ENCODE measurements around the gene PWWP2B. TPM values are rescaled to one million over a fixed set of nuclear protein-coding genes. Genes with fewer than 3 reads are reported as not detected.

Gene PWWP2B
- total RNA-seq, 1 experiment from 2014 or later = 12.2 TPM

DNA sequence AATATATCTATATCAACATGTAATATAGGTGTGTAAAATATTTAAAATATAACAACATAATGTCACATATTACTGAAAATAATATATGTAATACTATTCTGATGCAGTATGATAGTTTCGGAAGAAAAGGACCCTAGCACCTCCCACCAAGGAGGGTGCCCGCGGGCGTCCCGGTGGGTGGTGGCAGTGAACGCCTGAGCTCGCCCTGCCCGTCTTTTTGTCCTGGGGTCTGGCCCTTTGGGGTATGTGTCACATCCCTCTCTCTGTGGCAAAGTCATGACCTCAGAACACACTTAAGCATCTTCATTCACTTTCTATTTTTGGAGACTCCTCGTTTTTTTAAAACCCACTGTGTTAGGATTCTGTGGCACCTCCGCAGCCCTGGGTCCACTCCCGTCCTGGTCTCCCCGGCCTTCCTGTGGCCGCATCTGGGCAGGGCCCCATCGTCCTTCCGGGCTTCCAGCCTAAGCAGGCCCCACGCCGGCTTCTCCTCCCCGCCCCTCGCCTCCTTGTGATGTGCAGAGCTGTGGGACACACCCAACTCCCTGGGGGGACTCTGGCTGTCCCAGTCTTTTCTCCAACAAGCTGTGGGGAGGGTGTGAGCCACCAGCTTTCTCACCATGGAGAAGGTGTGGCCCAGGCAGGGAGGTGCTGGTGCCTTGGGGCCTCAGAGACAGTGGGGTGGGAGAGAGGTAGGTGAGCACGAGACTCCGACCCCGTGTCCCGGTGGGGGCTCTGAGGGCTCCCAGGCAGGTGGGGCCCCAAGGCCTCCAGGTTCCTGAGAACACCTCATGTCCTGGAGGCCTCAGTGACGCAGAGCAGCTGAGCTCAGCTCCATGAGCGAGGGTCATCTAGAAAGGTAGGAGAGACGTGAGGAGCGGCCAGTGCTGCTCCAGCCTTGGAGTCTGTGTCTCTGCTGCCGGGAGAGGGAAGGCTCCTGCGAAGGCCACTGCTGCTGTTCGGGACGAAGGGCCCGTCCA lies 16.5 kb downstream of the PWWP2B start:
- no peak for DNase-seq (ENCODE audit: low spot score)
- ATAC-seq = no peak
- Mint-ChIP-seq H3K36me3 (peaks cover 6% of the 10 kb centered on the region; the same call in 1 of the 2 replicates), H3K27me3 (ENCODE audit: low read depth) (no peaks in the 10 kb centered on the region), H3K9me3 (no peaks in the 10 kb centered on the region), H3K27ac (peak overlapping the region; percentile 42), H3K4me3 (no peak overlapping the region), H3K4me1 (peaks cover 41% of the 10 kb centered on the region)
- no peak for TF ChIP-seq PRRX2 (CRISPR knock-in tag; IDR thresholded peaks at IDR 0.05)
- ChIA-PET CTCF (interaction anchor here (1.2 to 1.9 kb wide), 3 partner anchors 8 to 53 kb away, joined by 3 to 9 read pairs (median 4); no protein-coding TSS in a partner anchor), POLR2A (no interaction called here)

GRCh38 chr10:132414402-132415016 lies 17.5 kb downstream of the PWWP2B start:
- Mint-ChIP-seq H3K36me3 (peaks cover 6% of the 10 kb centered on the region; the same call in 1 of the 2 replicates), H3K27ac (peak overlapping the region; percentile 42)
- POLR2A ChIA-PET = no interaction called here

GRCh38 chr10:132415255-132415654 lies 18.3 kb downstream of the PWWP2B start:
- Mint-ChIP-seq H3K4me1 (peaks cover 40% of the 10 kb centered on the region), H3K36me3 (peaks cover 6% of the 10 kb centered on the region; the same call in 1 of the 2 replicates), H3K27me3 (ENCODE audit: low read depth) (no peaks in the 10 kb centered on the region), H3K9me3 (no peaks in the 10 kb centered on the region), H3K4me3 (no peak overlapping the region), H3K27ac (peak overlapping the region; percentile 69)
- ChIA-PET CTCF (no interaction called here), POLR2A (no interaction called here)
- DNase-seq (ENCODE audit: low spot score) (no peak), ATAC-seq (no peak)
- no peak for TF ChIP-seq ZNF671 (CRISPR knock-in tag; IDR thresholded peaks at IDR 0.05)
- TF ChIP-seq NR2C2 (CRISPR knock-in tag; IDR thresholded peaks at IDR 0.05) = no peak
- no peak for TF ChIP-seq ZNF263 (CRISPR knock-in tag; IDR thresholded peaks at IDR 0.05; ENCODE audit: low read depth)
- peak; percentile 81 for TF ChIP-seq NFE2L1 (CRISPR knock-in tag; IDR thresholded peaks at IDR 0.05)
- TF ChIP-seq NR1H2 (CRISPR knock-in tag; IDR thresholded peaks at IDR 0.05) = no peak
- TF ChIP-seq SP1 (CRISPR knock-in tag; conservative IDR thresholded peaks at IDR 0.05) = no peak
- TF ChIP-seq, protein P1, sequence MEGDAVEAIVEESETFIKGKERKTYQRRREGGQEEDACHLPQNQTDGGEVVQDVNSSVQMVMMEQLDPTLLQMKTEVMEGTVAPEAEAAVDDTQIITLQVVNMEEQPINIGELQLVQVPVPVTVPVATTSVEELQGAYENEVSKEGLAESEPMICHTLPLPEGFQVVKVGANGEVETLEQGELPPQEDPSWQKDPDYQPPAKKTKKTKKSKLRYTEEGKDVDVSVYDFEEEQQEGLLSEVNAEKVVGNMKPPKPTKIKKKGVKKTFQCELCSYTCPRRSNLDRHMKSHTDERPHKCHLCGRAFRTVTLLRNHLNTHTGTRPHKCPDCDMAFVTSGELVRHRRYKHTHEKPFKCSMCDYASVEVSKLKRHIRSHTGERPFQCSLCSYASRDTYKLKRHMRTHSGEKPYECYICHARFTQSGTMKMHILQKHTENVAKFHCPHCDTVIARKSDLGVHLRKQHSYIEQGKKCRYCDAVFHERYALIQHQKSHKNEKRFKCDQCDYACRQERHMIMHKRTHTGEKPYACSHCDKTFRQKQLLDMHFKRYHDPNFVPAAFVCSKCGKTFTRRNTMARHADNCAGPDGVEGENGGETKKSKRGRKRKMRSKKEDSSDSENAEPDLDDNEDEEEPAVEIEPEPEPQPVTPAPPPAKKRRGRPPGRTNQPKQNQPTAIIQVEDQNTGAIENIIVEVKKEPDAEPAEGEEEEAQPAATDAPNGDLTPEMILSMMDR (IDR thresholded peaks at IDR 0.05) = no peak
- TF ChIP-seq ZBTB43 (CRISPR knock-in tag; IDR thresholded peaks at IDR 0.05) = peak; percentile 58; the same call in 1 of the 2 replicates
- no peak for TF ChIP-seq MYBL2 (CRISPR knock-in tag; IDR thresholded peaks at IDR 0.05)
- TF ChIP-seq TCF7 (CRISPR knock-in tag; IDR thresholded peaks at IDR 0.05; ENCODE audit: low read depth) = no peak

More at GRCh38 chr10:132414402-132415016, 17.5 kb downstream of the PWWP2B start:
- Mint-ChIP-seq H3K9me3 (no peaks in the 10 kb centered on the region), H3K4me1 (peaks cover 41% of the 10 kb centered on the region), H3K27me3 (ENCODE audit: low read depth) (no peaks in the 10 kb centered on the region), H3K4me3 (no peak overlapping the region)
- CTCF ChIA-PET = interaction anchor here (1.9 kb wide), 1 partner anchor 9 kb away, joined by 9 read pairs; no protein-coding TSS in a partner anchor
- no peak for ATAC-seq
- DNase-seq (ENCODE audit: low spot score) = no peak
- TF ChIP-seq TEAD4 (CRISPR knock-in tag; IDR thresholded peaks at IDR 0.05) = no peak
- TF ChIP-seq, protein P2, sequence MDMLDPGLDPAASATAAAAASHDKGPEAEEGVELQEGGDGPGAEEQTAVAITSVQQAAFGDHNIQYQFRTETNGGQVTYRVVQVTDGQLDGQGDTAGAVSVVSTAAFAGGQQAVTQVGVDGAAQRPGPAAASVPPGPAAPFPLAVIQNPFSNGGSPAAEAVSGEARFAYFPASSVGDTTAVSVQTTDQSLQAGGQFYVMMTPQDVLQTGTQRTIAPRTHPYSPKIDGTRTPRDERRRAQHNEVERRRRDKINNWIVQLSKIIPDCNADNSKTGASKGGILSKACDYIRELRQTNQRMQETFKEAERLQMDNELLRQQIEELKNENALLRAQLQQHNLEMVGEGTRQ (CRISPR knock-in tag; IDR thresholded peaks at IDR 0.05) = no peak
- no peak for TF ChIP-seq CBFB (CRISPR knock-in tag; IDR thresholded peaks at IDR 0.05; ENCODE audit: low read depth)
- TF ChIP-seq GTF2I (CRISPR knock-in tag; conservative IDR thresholded peaks at IDR 0.05) = no peak
- TF ChIP-seq NFATC4 (CRISPR knock-in tag; IDR thresholded peaks at IDR 0.05) = no peak
- no peak for TF ChIP-seq NR3C1 (CRISPR knock-in tag; conservative IDR thresholded peaks at IDR 0.05; ENCODE audit: low read depth)
- TF ChIP-seq PREB (CRISPR knock-in tag; IDR thresholded peaks at IDR 0.05; ENCODE audit: borderline replicate concordance) = no peak
- TF ChIP-seq, protein P3, sequence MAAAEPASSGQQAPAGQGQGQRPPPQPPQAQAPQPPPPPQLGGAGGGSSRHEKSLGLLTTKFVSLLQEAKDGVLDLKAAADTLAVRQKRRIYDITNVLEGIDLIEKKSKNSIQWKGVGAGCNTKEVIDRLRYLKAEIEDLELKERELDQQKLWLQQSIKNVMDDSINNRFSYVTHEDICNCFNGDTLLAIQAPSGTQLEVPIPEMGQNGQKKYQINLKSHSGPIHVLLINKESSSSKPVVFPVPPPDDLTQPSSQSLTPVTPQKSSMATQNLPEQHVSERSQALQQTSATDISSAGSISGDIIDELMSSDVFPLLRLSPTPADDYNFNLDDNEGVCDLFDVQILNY (CRISPR knock-in tag; IDR thresholded peaks at IDR 0.05) = no peak

Measured in WTC11 (cell line).